ENCODE data around the gene ESR1.

DNA sequence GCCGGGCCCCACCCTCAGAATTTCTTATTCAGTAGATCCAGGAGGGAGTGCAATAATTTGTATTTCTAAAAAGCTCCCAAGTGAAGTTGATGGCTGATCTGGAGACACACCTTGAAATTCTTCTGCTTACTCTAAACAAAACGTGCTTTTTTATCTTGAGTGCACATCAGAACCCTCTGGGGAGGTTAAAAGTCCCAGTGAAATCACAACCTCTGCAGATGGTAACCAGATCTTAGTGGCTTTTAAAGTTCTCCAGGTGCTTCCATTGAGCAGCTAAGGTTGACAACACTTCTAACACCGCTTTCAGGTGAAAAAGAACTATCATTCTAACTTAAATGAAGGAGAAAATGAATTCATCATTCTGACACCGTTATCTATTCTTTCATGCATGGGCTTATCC, 45.6 kb upstream of the ESR1 start:
- TF ChIP-seq, protein P1, sequence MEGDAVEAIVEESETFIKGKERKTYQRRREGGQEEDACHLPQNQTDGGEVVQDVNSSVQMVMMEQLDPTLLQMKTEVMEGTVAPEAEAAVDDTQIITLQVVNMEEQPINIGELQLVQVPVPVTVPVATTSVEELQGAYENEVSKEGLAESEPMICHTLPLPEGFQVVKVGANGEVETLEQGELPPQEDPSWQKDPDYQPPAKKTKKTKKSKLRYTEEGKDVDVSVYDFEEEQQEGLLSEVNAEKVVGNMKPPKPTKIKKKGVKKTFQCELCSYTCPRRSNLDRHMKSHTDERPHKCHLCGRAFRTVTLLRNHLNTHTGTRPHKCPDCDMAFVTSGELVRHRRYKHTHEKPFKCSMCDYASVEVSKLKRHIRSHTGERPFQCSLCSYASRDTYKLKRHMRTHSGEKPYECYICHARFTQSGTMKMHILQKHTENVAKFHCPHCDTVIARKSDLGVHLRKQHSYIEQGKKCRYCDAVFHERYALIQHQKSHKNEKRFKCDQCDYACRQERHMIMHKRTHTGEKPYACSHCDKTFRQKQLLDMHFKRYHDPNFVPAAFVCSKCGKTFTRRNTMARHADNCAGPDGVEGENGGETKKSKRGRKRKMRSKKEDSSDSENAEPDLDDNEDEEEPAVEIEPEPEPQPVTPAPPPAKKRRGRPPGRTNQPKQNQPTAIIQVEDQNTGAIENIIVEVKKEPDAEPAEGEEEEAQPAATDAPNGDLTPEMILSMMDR (conservative IDR thresholded peaks at IDR 0.05): no peak
- TF ChIP-seq ZFX (IDR thresholded peaks at IDR 0.05): no peak

All from C4-2B (cell line).